MM.1S (cell line): Measurements from ENCODE around the gene SAAL1.

Experiments
- DNase-seq: peaks from one replicate; pipeline ENCODE4 v3.0.0-alpha.2; 2015
- H2AFZ ChIP-seq: fragments of 300-600 bp; sonication (generic); 2 replicates; pipeline ENCODE4 v1.6.0; 2016; ENCODE audit warnings: antibody characterized with exemption, low read length
- H3F3A ChIP-seq: fragments of 300-600 bp; sonication (generic); 2 replicates; pipeline ENCODE4 v1.6.1; 2016; ENCODE audit warnings: mild to moderate bottlenecking, antibody characterized with exemption, low read length, moderate library complexity, mixed read lengths; ENCODE audit not compliant: insufficient read depth
- H3K27ac ChIP-seq: fragments of 300-600 bp; sonication (generic); 2 replicates; pipeline ENCODE4 v1.5.1; 2016; ENCODE audit warnings: mild to moderate bottlenecking, low read length
- H3K27me3 ChIP-seq: fragments of 300-600 bp; sonication (generic); replicated peaks from 2 replicates; pipeline ENCODE4 v1.6.0; 2016; ENCODE audit warnings: low read length; ENCODE audit not compliant: insufficient read depth
- H3K36me3 ChIP-seq: fragments of 300-600 bp; sonication (generic); replicated peaks from 2 replicates; pipeline ENCODE4 v1.6.1; 2016; ENCODE audit warnings: mild to moderate bottlenecking, low read length, mixed read lengths; ENCODE audit not compliant: insufficient read depth
- H3K4me1 ChIP-seq: fragments of 300-600 bp; sonication (generic); 2 replicates; pipeline ENCODE4 v1.6.1; 2016; ENCODE audit warnings: low read length, mixed read lengths
- H3K4me2 ChIP-seq: fragments of 300-600 bp; sonication (generic); 2 replicates; pipeline ENCODE4 v1.6.0; 2016; ENCODE audit warnings: low read depth, low read length
- H3K4me3 ChIP-seq: fragments of 300-600 bp; sonication (generic); 2 replicates; pipeline ENCODE4 v1.5.1; 2016; ENCODE audit warnings: low read length, mixed read lengths
- H3K79me2 ChIP-seq: fragments of 300-600 bp; sonication (generic); 2 replicates; pipeline ENCODE4 v1.6.1; 2016; ENCODE audit warnings: mixed run types, low read length, mixed read lengths
- H3K9ac ChIP-seq: fragments of 300-600 bp; sonication (generic); 2 replicates; pipeline ENCODE4 v1.6.1; 2016; ENCODE audit warnings: low read length, mixed read lengths
- H3K9me2 ChIP-seq: fragments of 300-600 bp; sonication (generic); replicated peaks from 2 replicates; pipeline ENCODE4 v1.6.1; 2016; ENCODE audit warnings: mild to moderate bottlenecking, low read length, mixed read lengths; ENCODE audit not compliant: insufficient read depth
- H3K9me3 ChIP-seq: fragments of 300-600 bp; sonication (generic); replicated peaks from 2 replicates; pipeline ENCODE4 v1.6.1; 2016; ENCODE audit warnings: mild to moderate bottlenecking, low read length, mixed read lengths; ENCODE audit not compliant: insufficient read depth
- H4K20me1 ChIP-seq: fragments of 300-600 bp; sonication (generic); 2 replicates; pipeline ENCODE4 v1.6.1; 2016; ENCODE audit warnings: mild to moderate bottlenecking, low read length, moderate library complexity, mixed read lengths; ENCODE audit not compliant: insufficient read depth
- CTCF ChIP-seq: fragments of 300-600 bp; sonication (generic); IDR thresholded peaks from 2 replicates; pipeline ENCODE4 v1.5.1; 2016; ENCODE audit warnings: antibody characterized with exemption, low read length, mixed read lengths
- EZH2 ChIP-seq: fragments of 300-600 bp; sonication (generic); optimal IDR thresholded peaks from 2 replicates; pipeline ENCODE3; 2017; ENCODE audit warnings: low read depth, mild to moderate bottlenecking, antibody characterized with exemption, low read length, mixed read lengths
- EZH2phosphoT487 ChIP-seq: fragments of 300-600 bp; sonication (generic); IDR thresholded peaks from 2 replicates; pipeline ENCODE4 v1.6.1; 2018; ENCODE audit warnings: antibody characterized with exemption, low read length

SAAL1 gene

DNA sequence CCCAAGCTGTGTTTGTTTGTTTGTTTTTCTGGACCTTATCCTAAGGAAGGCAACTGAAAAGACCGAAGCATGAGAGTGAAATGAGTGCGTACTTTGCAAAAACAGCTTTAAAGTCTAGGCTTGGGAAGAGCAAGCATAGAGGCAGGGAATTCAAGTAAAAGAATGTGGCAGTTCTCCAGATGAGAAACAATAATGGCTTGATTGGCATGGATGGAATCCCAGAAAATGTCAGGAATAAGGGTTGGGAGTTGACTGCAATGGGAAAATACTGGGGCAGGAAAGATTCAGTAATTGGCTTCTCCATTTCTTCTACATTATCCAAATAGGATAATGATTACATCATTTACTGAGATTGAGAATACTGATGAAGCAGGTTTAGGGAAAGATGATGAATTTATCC lies 17.5 kb downstream of the SAAL1 start:
- H3K27ac ChIP-seq = no peak overlapping the region
- TF ChIP-seq CTCF (no peak), EZH2 (no peak), EZH2phosphoT487 (no peak)
- no peaks in the 10 kb centered on the region for H3K9me3 ChIP-seq
- H3K79me2 ChIP-seq = no peaks in the 10 kb centered on the region
- no peaks in the 10 kb centered on the region for H3K4me1 ChIP-seq
- H3F3A ChIP-seq = no peaks in the 10 kb centered on the region
- H3K9ac ChIP-seq = no peak overlapping the region
- H4K20me1 ChIP-seq = no peaks in the 10 kb centered on the region
- H2AFZ ChIP-seq = no peak overlapping the region
- H3K4me3 ChIP-seq = no peak overlapping the region
- no peak for DNase-seq
- no peaks in the 10 kb centered on the region; the same call in 1 of the 2 replicates for H3K36me3 ChIP-seq
- no peaks in the 10 kb centered on the region for H3K9me2 ChIP-seq
- H3K27me3 ChIP-seq = no peaks in the 10 kb centered on the region
- H3K4me2 ChIP-seq = no peak overlapping the region

DNA sequence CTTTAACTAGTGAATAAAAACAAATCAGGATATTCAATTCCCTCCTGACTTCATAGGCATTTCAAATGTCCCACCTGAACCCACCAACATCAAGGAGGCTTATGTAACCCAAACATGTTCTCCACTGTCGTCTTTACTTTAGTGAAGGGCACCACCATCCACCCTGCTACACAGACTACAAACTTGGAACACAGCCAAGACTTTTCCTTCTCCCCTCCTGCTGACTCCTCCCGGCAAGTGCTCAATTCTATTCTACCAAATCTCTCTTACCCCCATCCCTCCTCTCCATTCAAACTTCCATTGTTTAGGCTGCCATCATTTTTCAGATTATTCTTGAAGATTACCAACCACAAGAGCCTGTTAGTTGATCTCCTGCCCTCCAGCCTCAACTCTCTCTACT lies 24.3 kb downstream of the SAAL1 start:
- H3K79me2 ChIP-seq = no peaks in the 10 kb centered on the region
- no peak for TF ChIP-seq EZH2
- TF ChIP-seq EZH2phosphoT487 = no peak
- TF ChIP-seq CTCF = no peak
- H3K27ac ChIP-seq = no peak overlapping the region
- H3K4me2 ChIP-seq = no peak overlapping the region
- no peak overlapping the region for H2AFZ ChIP-seq
- H4K20me1 ChIP-seq = no peaks in the 10 kb centered on the region
- H3K9ac ChIP-seq = no peak overlapping the region
- no peak overlapping the region for H3K4me3 ChIP-seq
- no peaks in the 10 kb centered on the region for H3K9me2 ChIP-seq
- no peaks in the 10 kb centered on the region for H3K4me1 ChIP-seq
- H3F3A ChIP-seq = no peaks in the 10 kb centered on the region
- no peaks in the 10 kb centered on the region for H3K27me3 ChIP-seq
- no peaks in the 10 kb centered on the region; the same call in 1 of the 2 replicates for H3K36me3 ChIP-seq
- no peaks in the 10 kb centered on the region for H3K9me3 ChIP-seq
- DNase-seq = no peak

DNA sequence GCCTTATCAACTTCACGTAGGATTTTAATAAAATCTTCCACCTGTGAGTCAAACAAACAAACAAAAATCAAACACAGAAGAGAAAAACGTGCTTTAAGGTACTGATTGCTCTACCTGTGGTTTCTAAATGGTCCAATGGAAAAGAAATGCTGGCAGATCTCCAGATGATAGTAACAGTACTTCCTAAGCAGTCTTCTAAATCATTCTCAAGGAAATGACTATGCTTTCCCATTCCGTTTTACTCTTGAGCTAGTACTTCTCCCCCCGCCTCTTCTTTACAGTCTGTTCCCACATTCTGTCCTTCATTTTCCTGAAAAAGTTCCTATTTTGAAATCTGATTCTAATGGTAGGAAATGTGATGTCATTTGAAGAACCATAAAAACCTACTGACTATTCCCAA lies 25.4 kb downstream of the SAAL1 start:
- DNase-seq = no peak
- no peak for TF ChIP-seq CTCF
- TF ChIP-seq EZH2 = no peak
- TF ChIP-seq EZH2phosphoT487 = no peak
- Histone ChIP-seq H3K79me2 (no peaks in the 10 kb centered on the region), H2AFZ (no peak overlapping the region), H3K27me3 (no peaks in the 10 kb centered on the region), H3K36me3 (no peaks in the 10 kb centered on the region; the same call in 1 of the 2 replicates), H3K9ac (no peak overlapping the region), H3K4me1 (no peaks in the 10 kb centered on the region), H3K4me3 (no peak overlapping the region), H3K4me2 (no peak overlapping the region), H3K9me2 (no peaks in the 10 kb centered on the region), H3K27ac (no peak overlapping the region), H4K20me1 (no peaks in the 10 kb centered on the region), H3F3A (no peaks in the 10 kb centered on the region), H3K9me3 (no peaks in the 10 kb centered on the region)
